Measurements from ENCODE around the gene PELI3.

DNA sequence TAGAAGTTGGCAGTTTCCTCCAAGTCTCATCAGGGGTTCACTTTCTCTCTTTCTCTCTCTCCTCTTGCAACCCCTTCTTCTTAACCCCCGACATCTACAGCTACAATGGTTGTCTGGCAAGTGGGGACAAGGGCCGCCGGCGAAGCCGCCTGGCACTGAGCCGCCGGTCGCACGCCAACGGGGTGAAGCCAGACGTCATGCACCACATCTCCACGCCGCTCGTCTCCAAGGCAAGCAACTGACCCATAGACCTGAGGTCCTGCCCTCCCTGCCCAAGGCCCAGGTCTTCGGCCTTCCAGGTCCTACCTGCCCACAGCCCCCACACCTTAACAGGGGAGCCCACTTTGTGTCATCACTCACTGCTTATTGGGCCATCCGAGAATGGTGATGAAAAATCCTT, 4.4 kb downstream of the PELI3 start:
- no peak for TF ChIP-seq POLR2A (IDR thresholded peaks at IDR 0.05)
- TF ChIP-seq, protein P1, sequence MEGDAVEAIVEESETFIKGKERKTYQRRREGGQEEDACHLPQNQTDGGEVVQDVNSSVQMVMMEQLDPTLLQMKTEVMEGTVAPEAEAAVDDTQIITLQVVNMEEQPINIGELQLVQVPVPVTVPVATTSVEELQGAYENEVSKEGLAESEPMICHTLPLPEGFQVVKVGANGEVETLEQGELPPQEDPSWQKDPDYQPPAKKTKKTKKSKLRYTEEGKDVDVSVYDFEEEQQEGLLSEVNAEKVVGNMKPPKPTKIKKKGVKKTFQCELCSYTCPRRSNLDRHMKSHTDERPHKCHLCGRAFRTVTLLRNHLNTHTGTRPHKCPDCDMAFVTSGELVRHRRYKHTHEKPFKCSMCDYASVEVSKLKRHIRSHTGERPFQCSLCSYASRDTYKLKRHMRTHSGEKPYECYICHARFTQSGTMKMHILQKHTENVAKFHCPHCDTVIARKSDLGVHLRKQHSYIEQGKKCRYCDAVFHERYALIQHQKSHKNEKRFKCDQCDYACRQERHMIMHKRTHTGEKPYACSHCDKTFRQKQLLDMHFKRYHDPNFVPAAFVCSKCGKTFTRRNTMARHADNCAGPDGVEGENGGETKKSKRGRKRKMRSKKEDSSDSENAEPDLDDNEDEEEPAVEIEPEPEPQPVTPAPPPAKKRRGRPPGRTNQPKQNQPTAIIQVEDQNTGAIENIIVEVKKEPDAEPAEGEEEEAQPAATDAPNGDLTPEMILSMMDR (IDR thresholded peaks at IDR 0.05) = no peak
